ENCODE measurements around the gene YIPF2. TPM values are rescaled to one million over a fixed set of nuclear protein-coding genes. Genes with fewer than 3 reads are reported as not detected.
A peak's percentile ranks its signal among the peaks of the same experiment; 100 is the strongest.

The YIPF2 gene
- total RNA-seq, 1 donor from 2014 or later: 69.5 TPM

GRCh38 chr19:10962863-10963262 is 34.4 kb upstream of the YIPF2 start:
- Histone ChIP-seq H3K36me3 (ENCODE audit: insufficient read depth, low read length) (no peaks in the 10 kb centered on the region), H3K9me3 (ENCODE audit: insufficient read depth, low read depth, low read length) (no peaks in the 10 kb centered on the region), H2AFZ (ENCODE audit: low read depth, low read length) (no peak overlapping the region), H3K4me2 (ENCODE audit: low read length) (peak overlapping the region; percentile 97), H3K4me1 (ENCODE audit: insufficient read depth, low read length) (peaks cover 13% of the 10 kb centered on the region), H4K20me1 (ENCODE audit: insufficient read depth, low read length) (peaks cover 55% of the 10 kb centered on the region), H3K27me3 (ENCODE audit: insufficient read depth, low read length) (no peaks in the 10 kb centered on the region), H3K9ac (ENCODE audit: low read length) (no peak overlapping the region), H3K79me2 (ENCODE audit: insufficient read depth, low read length) (peaks cover 74% of the 10 kb centered on the region), H3K27ac (ENCODE audit: low read depth, low read length) (no peak overlapping the region), H3K4me3 (ENCODE audit: insufficient read depth, low read depth, low read length) (no peak overlapping the region)
- DNase-seq (ENCODE audit: low read depth): no peak
- Mint-ChIP-seq H3K9me3 (ENCODE audit: unreplicated experiment) (no peaks in the 10 kb centered on the region), H3K36me3 (ENCODE audit: low read depth, unreplicated experiment) (peaks cover 2% of the 10 kb centered on the region), H3K27me3 (ENCODE audit: low read depth, unreplicated experiment) (no peaks in the 10 kb centered on the region), H3K4me3 (ENCODE audit: unreplicated experiment) (peak overlapping the region; percentile 97), H3K27ac (ENCODE audit: unreplicated experiment) (no peak overlapping the region), H3K4me1 (ENCODE audit: low read depth, unreplicated experiment) (peaks cover 13% of the 10 kb centered on the region)
- no peak for FAIRE-seq
- TF ChIP-seq EZH2 (IDR thresholded peaks at IDR 0.05; ENCODE audit: insufficient read depth, low read length): no peak
- TF ChIP-seq, protein P1, sequence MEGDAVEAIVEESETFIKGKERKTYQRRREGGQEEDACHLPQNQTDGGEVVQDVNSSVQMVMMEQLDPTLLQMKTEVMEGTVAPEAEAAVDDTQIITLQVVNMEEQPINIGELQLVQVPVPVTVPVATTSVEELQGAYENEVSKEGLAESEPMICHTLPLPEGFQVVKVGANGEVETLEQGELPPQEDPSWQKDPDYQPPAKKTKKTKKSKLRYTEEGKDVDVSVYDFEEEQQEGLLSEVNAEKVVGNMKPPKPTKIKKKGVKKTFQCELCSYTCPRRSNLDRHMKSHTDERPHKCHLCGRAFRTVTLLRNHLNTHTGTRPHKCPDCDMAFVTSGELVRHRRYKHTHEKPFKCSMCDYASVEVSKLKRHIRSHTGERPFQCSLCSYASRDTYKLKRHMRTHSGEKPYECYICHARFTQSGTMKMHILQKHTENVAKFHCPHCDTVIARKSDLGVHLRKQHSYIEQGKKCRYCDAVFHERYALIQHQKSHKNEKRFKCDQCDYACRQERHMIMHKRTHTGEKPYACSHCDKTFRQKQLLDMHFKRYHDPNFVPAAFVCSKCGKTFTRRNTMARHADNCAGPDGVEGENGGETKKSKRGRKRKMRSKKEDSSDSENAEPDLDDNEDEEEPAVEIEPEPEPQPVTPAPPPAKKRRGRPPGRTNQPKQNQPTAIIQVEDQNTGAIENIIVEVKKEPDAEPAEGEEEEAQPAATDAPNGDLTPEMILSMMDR (IDR thresholded peaks at IDR 0.05; ENCODE audit: insufficient read depth, low read depth, low read length): no peak

DNA sequence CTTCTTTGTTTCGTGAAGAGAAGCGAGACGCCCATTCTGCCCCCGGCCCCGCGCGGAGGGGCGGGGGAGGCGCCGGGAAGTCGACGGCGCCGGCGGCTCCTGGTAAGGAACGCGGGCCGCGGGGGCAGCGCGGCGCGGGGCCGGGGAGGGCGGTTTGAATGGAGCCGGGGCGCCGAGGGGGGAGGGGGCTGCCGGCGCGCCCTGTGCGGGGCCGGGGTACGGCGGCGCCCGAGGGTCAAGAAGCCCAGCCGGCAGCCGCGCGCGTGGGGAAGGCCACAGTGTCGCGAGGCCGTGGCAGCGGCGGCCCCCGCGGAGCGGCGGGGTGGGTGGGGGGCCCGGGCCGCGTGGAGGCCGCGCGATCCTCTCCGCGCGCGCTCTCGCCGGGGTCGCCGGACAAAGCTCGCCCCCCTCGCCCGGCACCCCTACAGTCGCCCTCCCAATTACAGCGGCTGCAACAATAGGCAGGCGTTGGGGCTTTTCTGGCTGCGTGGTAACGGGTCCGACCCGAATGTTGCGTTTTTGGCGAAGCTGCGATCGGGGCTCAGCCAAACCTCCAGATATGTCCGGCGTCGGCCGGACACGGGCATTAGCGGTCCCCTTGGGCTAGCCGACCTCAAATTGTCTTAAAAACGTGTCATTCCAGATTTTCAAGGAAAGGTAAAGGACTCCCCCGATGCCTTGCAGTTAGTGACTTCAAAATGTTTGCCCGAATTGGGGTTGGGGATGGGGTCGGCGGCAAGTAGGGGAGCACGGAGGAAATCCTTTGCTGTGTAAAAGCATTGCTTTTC is 32.8 kb upstream of the YIPF2 start:
- H3K79me2 ChIP-seq (ENCODE audit: insufficient read depth, low read length): peaks cover 60% of the 10 kb centered on the region
- Mint-ChIP-seq H3K9me3 (ENCODE audit: unreplicated experiment) (no peaks in the 10 kb centered on the region), H3K4me1 (ENCODE audit: low read depth, unreplicated experiment) (peaks cover 10% of the 10 kb centered on the region), H3K36me3 (ENCODE audit: low read depth, unreplicated experiment) (peaks cover 2% of the 10 kb centered on the region), H3K27me3 (ENCODE audit: low read depth, unreplicated experiment) (no peaks in the 10 kb centered on the region), H3K27ac (ENCODE audit: unreplicated experiment) (peak overlapping the region; percentile 97), H3K4me3 (ENCODE audit: unreplicated experiment) (peak overlapping the region; percentile 97)
- H3K4me2 ChIP-seq (ENCODE audit: low read length): peak overlapping the region; percentile 97
- H3K27me3 ChIP-seq (ENCODE audit: insufficient read depth, low read length): no peaks in the 10 kb centered on the region
- no peak for DNase-seq (ENCODE audit: low read depth)
- peaks cover 47% of the 10 kb centered on the region for H4K20me1 ChIP-seq (ENCODE audit: insufficient read depth, low read length)
- H3K27ac ChIP-seq (ENCODE audit: low read depth, low read length): peak overlapping the region; percentile 56
- H3K4me3 ChIP-seq (ENCODE audit: insufficient read depth, low read depth, low read length): peak overlapping the region; percentile 99
- no peaks in the 10 kb centered on the region for H3K9me3 ChIP-seq (ENCODE audit: insufficient read depth, low read depth, low read length)
- TF ChIP-seq, protein P1 (IDR thresholded peaks at IDR 0.05; ENCODE audit: insufficient read depth, low read depth, low read length): no peak
- peak overlapping the region; percentile 98 for H3K9ac ChIP-seq (ENCODE audit: low read length)
- H3K4me1 ChIP-seq (ENCODE audit: insufficient read depth, low read length): peaks cover 13% of the 10 kb centered on the region
- peak overlapping the region; percentile 69 for H2AFZ ChIP-seq (ENCODE audit: low read depth, low read length)
- no peaks in the 10 kb centered on the region for H3K36me3 ChIP-seq (ENCODE audit: insufficient read depth, low read length)
- no peak for FAIRE-seq

Measured in astrocyte (in vitro differentiated cells and primary cell).